COLO668 (cell line): Measurements from ENCODE around the gene FRYL.
"Not testable (repeated sequence)": the region's sequence is repeated elsewhere in the genome, so short reads cannot be mapped to it uniquely, and the experiment has no call there.

Source experiments
- DNase-seq: peaks from one replicate; lab custom pipeline; 2025; ENCODE audit not compliant: unreplicated experiment; lab: John Stamatoyannopoulos, UW

The FRYL gene

DNA sequence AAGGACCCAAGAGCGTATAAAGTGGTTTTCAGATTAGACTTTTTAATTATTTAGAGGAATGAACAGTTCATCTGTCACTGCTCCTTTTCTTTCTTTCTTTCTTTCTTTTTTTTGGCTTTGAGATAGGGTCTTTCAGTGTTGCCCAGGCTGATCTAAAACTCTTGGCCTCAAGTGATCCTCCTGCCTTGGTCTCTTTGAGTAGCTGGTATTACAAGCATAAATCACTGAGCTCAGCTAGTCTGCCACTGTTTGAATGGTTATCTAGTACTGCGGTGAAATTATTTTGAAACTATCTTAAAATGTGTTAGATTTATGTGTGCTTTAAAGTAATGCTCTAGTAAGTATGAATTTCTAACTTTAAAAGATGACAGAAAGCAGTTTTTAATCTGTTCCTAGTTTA lies 6.5 kb upstream of the FRYL start:
- DNase-seq = no peak

DNA sequence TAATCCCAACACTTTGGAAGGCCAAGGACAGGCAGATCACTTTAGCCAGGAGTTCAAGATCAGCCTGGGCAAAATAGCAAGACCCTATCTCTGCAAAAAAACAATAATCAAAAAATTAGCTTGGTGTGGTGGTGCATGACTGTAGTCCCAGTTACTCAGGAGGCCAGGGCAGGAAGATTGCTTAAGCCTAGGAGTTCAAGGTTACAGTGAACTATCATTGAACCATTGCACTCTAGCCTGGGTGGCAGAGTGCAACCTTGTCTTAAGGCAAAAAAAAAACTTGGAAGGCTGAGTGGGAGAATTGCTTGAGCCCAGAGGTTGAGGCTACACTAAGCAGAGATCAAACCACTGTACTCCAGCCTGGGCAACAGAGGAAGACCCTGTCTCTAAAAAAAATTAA lies 5.2 kb upstream of the FRYL start:
- DNase-seq = no peak

DNA sequence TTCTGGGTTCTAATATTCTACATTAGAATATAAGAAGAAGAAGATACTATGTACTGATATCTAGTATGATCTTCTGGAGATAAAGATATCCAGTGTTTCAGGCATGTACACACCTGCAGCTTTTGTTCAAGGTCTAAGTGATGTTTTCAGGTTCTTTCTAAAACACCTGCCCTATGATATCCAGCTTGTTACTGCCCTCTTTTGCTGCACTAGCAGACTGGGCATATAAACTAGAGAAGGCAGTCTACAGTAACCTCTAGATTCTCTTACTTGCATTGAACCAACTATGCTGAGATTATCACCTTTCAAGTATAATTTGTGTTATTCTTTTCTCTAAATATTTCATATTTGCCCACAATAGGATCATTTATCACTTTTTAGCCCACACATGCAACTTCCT lies 1.9 kb upstream of the FRYL start:
- DNase-seq = no peak

DNA sequence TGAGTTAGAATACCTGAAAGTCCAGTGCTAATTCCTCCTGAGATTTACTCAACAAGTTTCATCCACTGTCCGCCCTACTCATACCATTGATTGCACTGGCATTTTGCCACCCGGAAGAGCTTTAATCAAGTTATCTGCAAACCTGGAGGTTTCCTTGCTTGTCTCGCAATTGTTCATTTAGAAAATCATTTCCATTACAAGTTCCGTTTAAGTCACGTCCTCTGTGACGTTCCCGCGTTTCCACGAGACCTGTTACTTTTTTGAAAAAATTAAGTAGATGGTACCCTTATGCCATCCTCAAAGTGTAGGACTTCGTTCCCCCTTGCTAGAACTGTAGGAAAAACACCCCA lies 761 bp upstream of the FRYL start:
- DNase-seq = no peak

DNA sequence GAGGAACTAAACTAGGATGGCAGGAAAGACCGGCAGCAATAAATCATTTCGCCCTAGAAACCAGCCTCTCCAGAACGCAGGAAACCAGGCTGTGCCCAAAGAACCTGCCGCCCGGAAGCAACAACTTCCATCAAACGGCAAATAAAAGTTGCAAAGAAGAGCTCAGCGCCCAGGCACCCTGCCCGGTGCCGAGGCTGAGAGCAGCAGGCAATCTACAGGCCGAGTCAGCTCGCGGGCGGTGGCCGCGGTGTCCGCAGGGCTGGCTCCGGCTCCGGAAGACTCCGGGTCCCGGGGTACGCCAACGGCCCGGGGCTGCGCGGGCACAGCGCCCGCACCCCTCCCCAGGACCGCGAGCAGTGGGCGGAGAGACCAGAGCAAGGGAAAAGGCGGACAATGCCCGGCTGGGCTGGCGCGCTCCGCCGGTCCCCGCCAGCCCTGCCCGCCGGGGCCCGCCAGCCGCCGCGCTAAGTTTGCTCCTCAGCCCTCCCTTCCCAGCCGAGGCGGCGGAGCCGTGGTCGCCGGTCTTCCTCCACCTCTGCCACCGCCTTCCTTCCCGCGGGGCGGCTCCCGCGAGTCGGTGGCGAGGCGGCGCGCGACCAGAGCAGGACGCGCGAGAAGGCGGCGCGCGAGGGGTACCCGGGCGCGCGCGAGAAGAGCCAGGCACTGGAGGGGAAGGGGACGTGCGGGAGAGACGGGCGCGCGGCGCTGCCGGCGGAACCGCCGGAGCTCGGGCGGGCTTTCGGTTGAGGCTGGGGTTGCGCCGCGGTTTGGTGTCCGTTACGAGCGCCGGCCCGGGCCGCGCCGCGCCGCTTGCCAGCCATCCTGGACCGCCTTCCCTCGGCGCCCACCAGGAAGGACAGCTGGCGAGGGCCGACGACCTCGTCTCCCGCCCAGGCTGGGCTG lies 733 bp downstream of the FRYL start:
- peak; percentile 85 for DNase-seq

DNA sequence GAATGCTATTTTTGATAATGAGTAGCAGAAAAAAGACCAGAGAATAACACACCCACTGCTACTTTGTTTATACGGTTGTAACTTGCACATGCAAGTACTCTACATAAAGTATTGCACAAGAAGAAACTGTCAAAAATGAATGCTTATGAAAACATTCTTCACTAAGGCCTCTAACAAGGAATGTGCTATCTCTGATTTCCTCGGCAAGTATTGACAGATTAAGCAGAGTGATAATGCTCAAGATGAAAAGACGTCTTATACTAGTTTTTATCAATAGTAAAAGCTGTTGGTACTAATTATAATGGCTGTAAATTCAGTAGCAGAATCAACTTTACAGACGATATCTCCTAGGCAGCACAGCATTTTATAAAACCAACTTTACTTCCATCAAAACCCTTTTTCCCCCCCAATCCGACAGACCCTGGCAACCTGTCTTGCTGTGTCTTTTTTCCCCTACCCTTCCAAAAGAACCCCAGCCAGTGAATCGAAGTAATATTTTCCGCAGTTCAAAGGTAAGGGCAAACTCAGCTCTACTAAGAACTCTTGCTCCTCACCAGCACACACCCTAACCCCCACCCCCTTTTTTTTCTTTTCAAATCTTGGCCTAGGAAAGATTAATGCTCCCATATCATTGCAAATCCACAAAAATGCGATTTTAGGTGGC lies 1.5 kb downstream of the FRYL start:
- no peak for DNase-seq

DNA sequence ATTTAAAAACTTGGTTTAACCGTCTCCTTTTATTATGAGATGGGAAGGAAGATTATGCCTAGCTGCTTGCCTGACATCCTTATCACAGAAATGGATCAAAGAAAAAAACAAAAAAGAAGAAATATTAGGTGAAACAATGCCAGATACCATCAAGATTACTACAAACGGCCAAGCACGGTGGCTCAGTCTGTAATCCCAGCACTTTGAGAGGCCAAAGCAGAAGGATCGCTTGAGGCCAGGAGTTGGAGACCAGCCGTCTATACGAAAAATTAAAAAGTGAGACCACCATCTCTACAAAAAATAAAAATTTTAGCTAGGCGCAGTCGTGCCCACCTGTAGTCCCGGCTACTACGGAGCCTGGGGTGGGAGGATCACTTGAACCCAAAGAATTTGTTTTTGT lies 2.3 kb downstream of the FRYL start:
- no peak for DNase-seq

DNA sequence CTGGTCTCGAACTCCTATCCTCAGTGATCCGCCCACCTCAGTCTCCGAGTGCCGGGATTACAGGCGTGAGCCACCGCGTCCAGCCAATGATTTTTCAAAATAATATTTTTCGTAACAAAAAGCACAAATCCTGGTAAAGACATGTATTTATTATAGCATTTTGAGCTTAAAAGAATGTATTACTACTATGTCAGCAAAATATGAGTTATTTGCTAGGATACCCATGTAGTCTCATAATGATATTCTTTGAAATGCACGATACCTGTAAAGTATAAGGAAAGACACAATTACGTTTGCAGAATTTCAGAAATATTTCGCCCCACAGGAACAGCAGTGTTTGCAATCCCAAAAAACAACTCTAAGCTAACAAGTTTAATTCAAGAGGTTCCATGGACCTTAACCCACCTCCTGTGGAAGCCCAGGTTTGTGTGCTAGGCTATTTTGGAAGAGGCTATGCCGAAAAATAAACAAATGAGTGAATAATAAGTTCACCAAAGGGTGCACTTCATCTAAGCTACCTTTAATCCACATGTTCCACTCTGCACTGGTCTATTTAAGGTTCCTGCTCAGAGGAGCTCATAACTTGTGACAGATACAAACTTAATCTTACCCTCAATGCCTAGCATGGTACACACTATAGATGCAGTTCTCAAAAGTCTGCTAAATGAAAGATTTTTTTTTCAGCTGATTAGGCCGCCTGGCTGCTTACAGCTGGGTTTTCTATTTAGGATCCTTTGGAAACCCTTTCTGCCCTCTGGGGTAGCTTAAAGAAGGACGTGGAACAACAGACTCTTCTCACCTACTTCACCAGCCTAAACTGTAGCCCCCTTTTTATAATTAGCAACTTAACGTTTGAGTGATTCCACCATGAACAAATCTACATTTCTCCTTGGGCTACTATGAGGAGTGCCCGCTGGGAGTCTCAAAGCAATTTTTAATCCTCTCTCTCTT lies 5.0 kb downstream of the FRYL start:
- no peak for DNase-seq

DNA sequence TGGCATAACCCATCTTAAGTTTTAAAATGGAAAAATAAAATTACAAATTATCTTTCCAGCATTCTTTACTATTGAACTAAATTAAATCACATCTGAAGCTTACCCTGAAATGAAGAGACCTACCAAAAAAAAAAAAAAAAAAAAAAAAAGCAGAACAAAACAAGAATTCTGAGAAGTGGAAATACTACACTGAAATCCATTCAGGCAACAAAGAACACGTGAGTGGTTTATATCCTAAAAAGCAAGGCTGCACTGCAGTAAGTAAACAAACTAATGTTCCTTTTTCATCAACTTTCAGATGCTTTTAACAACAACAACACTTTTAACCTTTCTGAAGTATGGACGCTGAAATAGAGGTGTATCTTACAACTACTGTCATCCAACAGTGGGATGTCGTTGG lies 7.5 kb downstream of the FRYL start:
- no peak for DNase-seq

DNA sequence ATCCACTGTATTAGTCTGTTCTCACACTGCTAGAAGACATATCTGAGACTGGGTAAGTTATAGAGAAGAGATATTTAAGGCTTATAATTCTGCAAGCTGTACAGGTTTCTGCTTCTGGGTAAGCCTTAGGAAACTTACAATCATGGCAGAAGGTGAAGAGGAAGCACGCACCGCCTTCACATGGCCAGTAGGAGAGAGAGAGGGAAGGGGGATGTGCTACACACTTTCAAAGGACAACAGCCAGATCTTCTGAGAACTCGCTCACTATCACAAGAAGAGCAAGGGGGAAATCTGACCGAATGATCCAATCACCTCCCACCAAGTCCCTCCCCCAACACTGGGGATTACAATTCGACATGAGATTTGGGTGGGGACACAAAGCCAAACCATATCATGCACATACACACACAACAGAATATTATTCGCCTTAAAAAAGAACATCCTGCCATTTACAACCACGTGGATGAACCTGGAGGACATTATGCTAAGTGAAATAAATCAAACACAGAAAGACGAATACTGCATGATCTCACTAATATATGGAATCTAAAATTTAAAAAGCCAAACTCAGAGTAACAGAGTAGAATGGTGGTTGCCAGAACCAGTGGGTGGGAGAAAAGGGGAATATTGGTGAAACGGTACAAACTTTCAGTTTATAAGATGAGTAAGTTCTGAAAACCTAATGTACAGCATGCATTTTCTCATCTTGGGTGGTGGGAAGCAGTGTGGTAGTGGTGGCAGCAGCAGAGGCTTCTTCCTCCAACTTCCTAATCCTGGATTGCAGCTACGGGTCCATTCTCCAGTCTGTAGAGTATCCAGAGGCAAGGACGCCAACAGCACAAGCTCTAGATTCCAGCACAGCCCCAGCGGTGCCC lies 12.8 kb downstream of the FRYL start:
- DNase-seq = no peak

DNA sequence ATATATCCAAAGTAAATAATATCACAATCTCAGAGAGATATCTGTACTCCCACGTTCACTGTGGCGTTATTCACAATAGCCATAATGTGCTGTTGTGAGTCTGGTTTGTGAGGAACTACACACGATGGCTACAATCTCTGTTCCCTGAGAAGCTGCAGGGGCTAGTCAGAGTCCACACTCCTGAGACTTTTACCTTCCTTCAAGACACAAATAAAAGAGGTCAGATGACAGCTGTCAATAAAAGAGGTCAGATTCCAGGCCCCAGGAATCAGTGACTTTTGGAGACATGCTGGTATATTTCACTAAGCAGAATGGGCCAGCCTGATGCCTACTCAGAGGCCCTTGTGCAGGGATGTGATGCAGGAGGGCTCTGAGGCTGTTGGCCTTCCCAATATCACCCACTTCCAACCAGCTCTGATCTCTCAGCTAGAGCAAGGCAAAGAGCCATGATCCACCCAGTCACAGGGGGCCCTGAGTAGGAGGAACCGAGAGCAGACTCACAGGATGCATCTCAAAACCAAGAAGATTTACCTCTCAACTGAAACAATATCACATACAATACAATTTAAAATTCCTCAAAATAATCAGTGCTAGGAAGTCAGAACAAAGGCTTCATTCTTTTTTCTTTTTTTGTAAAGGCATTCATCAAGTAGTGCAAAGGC lies 13.8 kb downstream of the FRYL start:
- DNase-seq = no peak

DNA sequence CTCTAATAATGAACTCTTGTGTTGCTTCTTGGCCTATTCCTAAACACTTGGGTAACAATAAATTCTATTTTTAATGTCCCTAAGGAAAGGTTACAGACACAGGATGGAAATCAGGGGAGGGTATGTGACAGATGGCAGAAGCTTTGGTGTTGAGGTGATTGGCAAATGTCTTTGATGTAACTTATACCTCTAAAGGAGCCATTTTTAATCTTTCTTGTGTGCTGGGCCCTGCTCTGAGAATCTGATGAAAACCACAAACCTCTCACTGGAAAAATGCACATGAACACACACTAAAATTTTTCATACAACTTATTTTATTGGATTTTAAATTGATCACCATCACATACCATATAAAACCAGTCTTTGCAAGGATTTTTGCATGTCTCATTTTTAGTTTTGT lies 17.7 kb downstream of the FRYL start:
- no peak for DNase-seq

DNA sequence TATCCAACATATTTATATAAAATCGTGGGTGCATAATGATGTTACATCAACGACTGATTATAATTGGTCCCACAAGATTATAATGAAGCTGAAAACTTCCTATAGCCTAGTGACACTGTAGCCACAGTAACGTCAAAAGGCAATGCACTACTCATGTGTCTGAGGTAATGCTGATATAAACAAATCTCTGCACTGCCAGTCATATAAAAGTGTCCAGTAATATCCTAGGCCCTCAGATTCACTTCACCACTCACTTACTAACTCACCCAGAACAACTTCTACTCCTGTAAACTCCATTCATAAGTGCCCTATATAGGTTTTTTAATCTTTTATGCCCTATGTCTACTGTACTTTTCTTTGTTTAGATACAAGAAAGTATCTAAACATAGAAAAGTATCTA lies 18.8 kb downstream of the FRYL start:
- DNase-seq = no peak

DNA sequence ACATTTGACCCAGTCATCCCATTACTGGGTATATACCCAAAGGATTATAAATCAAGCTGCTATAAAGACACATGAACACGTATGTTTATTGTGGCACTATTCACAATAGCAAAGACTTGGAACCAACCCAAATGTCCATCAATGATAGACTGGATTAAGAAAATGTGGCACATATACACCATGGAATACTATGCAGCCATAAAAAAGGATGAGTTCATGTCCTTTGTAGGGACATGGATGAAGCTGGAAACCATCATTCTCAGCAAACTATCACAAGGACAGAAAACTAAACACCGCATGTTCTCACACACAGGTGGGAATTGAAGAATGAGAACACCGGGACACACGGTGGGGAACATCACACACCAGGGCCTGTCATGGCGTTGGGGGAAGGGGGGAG lies 21.4 kb downstream of the FRYL start:
- DNase-seq = not testable (repeated sequence)

DNA sequence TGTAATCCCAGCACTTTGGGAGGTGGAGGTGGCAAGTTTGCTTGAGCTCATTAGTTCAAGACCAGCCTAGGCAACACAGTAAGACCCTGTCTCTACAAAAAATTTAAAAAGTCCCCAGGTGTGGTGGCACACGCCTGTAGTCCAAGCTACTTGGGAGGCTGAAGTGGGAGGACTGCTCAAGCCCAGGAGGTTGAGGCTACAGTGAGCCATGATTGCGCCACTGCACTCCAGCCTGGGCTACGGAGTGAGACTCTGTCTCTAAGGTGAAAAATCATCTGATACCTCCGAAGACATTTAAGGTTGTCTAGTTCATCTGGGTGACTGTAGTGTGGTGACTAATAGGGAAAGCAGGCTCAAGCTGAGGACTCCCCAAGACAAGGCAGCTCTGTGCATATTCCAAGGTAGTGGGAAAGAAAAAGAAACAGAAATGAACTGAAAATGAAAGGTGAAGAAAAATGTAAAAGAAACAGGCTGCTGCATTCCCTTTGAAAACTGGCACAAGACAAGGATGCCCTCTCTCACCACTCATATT lies 23.3 kb downstream of the FRYL start:
- DNase-seq = no peak

DNA sequence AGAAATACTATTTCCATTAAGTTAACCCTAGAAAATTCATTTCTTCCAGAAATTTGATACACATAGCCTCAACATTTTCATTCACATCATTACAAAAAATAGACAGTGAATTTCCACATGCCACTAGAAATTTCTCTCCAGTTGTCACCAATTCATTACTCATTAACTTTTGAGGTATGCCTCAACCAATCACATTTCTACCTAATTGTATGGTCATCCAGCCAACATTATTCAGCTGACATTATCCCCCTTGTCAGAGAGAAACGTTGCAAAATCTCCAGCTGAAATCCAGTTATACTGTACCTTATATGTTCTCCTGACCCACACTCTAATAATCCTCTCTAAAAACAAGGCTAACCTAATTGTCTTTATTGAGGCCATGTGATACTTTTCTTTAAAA lies 24.8 kb downstream of the FRYL start:
- DNase-seq = no peak

DNA sequence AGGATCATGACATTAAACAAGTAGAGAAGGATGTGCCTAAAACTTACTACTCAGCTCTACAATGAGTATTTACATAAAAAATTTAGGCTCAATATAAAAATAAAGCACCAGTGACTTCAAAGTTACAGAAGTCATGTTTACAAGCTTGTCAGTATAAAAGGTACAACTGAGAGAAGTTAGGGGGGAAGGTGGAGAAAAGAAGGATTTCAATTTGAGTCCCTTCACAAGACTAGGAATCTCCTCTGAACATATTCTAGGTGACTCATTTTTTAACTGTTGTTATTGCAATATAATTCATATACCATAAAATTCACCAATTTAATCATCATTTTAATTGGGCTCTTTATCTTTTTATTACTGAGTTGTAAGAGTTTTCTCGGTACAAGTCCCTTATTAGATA lies 26.9 kb downstream of the FRYL start:
- no peak for DNase-seq

DNA sequence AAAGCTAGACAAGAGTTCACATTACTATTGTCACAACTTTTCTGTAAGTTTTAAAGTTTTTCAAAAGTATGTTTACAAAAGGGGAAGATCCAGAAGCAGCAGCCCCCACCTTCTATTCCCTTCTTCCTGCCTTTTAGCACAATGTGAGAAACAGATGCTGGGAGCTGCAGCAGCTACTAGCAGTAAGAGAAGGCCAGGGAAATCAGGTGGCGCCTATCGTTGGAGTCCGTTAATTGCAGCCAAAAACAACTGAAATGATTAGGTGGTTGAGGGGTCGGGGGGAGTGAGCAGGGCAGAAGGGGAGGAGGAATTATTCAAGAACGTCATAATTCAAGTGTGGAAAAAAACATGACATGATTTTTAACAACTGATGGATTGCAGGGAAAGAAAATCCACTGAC lies 27.4 kb downstream of the FRYL start:
- DNase-seq = no peak

DNA sequence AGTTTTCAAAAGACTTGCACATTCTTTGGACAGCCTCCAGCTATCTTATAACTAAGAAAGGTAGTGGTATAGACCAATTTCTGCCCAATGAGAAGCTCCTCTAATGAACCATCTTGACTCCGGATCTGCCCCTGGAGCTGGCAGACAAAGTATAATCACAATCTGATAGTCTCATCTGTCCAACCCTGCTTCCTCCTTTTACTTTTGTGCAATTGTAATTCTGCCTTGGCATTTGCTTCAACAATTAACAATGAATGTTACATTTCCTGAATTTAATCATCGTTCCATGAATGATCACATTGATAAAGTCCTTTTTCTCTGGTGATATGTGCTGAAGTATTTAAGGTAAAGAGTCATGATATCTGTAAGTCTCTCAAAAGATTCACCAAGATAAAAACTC lies 27.8 kb downstream of the FRYL start:
- DNase-seq = no peak
